Measurements from ENCODE around the gene MICA. TPM values are rescaled to one million over a fixed set of nuclear protein-coding genes. Genes with fewer than 3 reads are reported as not detected.

Gene MICA
- total RNA-seq, 2 experiments from 2014 or later, result 10.6 to 14.0 TPM

DNA sequence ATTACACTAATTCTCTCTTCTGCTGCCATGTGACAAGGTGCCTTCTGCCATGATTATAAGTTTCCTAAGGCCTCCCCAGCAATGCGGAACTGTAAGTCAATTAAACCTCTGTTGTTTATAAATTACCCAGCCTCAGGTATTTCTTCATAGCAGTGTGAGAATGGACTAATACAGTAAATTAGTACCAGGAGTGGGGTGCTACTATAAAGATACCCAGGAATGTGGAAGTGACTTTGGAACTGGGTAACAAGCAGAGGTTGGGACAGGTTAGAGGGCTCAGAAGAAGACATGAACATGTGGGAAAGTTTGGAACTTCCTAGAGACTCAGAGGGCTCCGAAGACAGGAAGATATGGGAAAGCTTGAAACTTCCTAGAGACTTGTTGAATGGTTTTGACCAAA, 34.8 kb downstream of the MICA start:
- intact Hi-C loops (cut with DNase I, micrococcal nuclease), result no loop called here

DNA sequence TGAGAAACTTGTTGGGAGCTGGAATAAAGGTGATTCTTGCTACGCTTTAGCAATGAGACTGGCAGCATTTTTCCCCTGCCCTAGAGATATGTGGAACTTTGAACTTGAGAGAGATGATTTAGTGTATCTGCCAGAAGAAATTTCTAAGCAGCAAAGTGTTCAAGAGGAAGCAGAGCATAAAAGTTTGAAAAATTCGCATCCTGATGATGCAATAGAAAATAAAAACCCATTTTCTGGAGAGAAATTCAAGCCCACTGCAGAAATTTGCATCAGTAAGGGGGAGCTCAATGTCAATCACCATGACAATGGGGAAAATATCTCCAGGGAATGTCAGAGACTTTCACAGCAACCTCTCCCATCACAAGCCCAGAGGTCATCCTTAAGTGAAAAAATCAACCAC, 35.3 kb downstream of the MICA start:
- peaks cover 52% of the 10 kb centered on the region for H3K27me3 Mint-ChIP-seq

More for the DNA sequence above, 34.8 kb downstream of the MICA start:
- H3K9me3 ChIP-seq (ENCODE audit: control insufficient read depth in 1 of 2, insufficient read depth in 1 of 2, low read length in 2 of 2), result peaks cover 0 to 13% of the 10 kb centered on the region in 2 experiments
- no peak overlapping the region for H3K4me3 Mint-ChIP-seq
- CTCF ChIA-PET, result no interaction called here
- TF ChIP-seq, protein P1, sequence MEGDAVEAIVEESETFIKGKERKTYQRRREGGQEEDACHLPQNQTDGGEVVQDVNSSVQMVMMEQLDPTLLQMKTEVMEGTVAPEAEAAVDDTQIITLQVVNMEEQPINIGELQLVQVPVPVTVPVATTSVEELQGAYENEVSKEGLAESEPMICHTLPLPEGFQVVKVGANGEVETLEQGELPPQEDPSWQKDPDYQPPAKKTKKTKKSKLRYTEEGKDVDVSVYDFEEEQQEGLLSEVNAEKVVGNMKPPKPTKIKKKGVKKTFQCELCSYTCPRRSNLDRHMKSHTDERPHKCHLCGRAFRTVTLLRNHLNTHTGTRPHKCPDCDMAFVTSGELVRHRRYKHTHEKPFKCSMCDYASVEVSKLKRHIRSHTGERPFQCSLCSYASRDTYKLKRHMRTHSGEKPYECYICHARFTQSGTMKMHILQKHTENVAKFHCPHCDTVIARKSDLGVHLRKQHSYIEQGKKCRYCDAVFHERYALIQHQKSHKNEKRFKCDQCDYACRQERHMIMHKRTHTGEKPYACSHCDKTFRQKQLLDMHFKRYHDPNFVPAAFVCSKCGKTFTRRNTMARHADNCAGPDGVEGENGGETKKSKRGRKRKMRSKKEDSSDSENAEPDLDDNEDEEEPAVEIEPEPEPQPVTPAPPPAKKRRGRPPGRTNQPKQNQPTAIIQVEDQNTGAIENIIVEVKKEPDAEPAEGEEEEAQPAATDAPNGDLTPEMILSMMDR (IDR thresholded peaks at IDR 0.05), result no peak
- H3K27ac Mint-ChIP-seq, result no peak overlapping the region
- H3K27ac ChIP-seq (ENCODE audit: low read depth in 1 of 2, low read length in 2 of 2), result no peak overlapping the region
- peaks cover 0 to 7% of the 10 kb centered on the region in 2 experiments for H3K27me3 ChIP-seq (ENCODE audit: control insufficient read depth in 1 of 2, insufficient read depth in 2 of 2, low read length in 2 of 2)
- H3K4me3 ChIP-seq (ENCODE audit: low read length), result no peak overlapping the region
- H3K27me3 Mint-ChIP-seq, result peaks cover 52% of the 10 kb centered on the region
- H3K36me3 Mint-ChIP-seq (ENCODE audit: low read depth), result no peaks in the 10 kb centered on the region
- no peaks in the 10 kb centered on the region for H3K36me3 ChIP-seq (ENCODE audit: insufficient read depth, low read length)
- ATAC-seq (ENCODE audit: poor library complexity) (no peak), DNase-seq (no peak)
- H3K9me3 Mint-ChIP-seq, result no peaks in the 10 kb centered on the region
- peaks cover 8% of the 10 kb centered on the region for H3K4me1 ChIP-seq (ENCODE audit: insufficient read depth, low read length)
- no peaks in the 10 kb centered on the region for H3K4me1 Mint-ChIP-seq (ENCODE audit: low read depth)
- POLR2A ChIA-PET, result no interaction called here

DNA sequence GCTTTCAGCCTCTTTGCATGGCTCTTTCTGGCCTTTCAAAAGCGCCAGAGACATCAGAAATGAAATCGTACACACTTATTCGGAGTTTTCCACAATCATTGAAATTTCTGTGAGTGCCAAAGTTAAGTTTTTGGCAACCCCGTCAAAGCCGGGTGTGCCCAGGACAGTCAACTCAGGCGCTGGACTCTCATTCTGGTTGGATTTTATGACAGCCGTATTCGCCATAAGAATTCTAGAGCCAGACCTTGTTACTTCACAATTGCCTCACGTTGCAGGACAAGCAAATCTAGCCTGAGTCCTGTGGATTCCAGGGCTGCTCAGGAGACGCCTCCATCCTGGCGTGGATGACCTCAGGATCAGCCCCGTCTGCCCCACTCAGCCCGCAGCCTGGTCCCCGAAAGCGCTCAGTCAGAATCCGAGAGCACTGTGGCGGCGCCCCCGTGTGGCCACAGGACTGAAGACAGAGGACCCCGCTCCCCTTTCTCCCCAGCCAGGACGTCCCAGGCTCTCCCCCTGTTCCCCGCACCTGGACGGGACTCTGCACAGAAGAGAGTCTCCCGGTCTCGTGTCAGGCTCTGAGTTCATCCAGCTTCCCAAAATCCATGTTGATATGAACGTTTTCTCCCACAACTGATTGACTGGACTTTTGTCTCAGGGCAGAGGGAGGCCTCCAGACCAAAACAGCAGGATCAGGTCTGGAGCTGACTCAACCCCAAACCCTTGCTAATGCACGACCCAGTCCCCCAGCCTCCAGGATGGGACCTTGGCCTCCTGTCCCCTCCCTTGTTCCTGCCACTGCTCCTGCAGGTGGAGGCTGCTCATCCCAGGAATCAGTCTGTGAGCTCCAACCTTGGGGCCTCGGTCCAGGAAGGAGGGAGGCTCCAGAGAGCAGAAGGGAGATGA, 38.2 kb downstream of the MICA start:
- peaks cover 8% of the 10 kb centered on the region for H3K4me1 ChIP-seq (ENCODE audit: insufficient read depth, low read length)
- ChIA-PET CTCF (interaction anchor here (0.6 to 2.7 kb wide), 11 partner anchors 10 to 1858 kb away, joined by 3 to 27 read pairs (median 5); no protein-coding TSS in a partner anchor), POLR2A (interaction anchor here (1.6 to 2.0 kb wide), 2 partner anchors 40 to 43 kb away, joined by 5 to 17 read pairs; no protein-coding TSS in a partner anchor)
- Mint-ChIP-seq H3K27me3 (peaks cover 65% of the 10 kb centered on the region), H3K9me3 (no peaks in the 10 kb centered on the region), H3K27ac (no peak overlapping the region), H3K4me1 (ENCODE audit: low read depth) (no peaks in the 10 kb centered on the region), H3K36me3 (ENCODE audit: low read depth) (no peaks in the 10 kb centered on the region), H3K4me3 (no peak overlapping the region)
- no peak overlapping the region for H3K27ac ChIP-seq (ENCODE audit: low read depth in 1 of 2, low read length in 2 of 2)
- TF ChIP-seq, protein P1 (IDR thresholded peaks at IDR 0.05), result peak; percentile 83
- intact Hi-C loops (cut with DNase I, micrococcal nuclease), result loop anchor here (1.0 kb wide), 3 partner anchors 22 to 44 kb away; no protein-coding TSS in a partner anchor
- peaks cover 0 to 13% of the 10 kb centered on the region in 2 experiments for H3K9me3 ChIP-seq (ENCODE audit: control insufficient read depth in 1 of 2, insufficient read depth in 1 of 2, low read length in 2 of 2)
- peak in 11 of 14 experiments; percentile 7 to 94 (median 84) for DNase-seq
- ATAC-seq (ENCODE audit: poor library complexity), result peak; percentile 95
- H3K4me3 ChIP-seq (ENCODE audit: low read length), result no peak overlapping the region
- H3K36me3 ChIP-seq (ENCODE audit: insufficient read depth, low read length), result no peaks in the 10 kb centered on the region
- peaks cover 0 to 7% of the 10 kb centered on the region in 2 experiments for H3K27me3 ChIP-seq (ENCODE audit: control insufficient read depth in 1 of 2, insufficient read depth in 2 of 2, low read length in 2 of 2)

More for the DNA sequence above, 35.3 kb downstream of the MICA start:
- peaks cover 8% of the 10 kb centered on the region for H3K4me1 ChIP-seq (ENCODE audit: insufficient read depth, low read length)
- no peak overlapping the region for H3K4me3 ChIP-seq (ENCODE audit: low read length)
- TF ChIP-seq, protein P1 (IDR thresholded peaks at IDR 0.05), result no peak
- ChIA-PET CTCF (no interaction called here), POLR2A (no interaction called here)
- peaks cover 0 to 13% of the 10 kb centered on the region in 2 experiments for H3K9me3 ChIP-seq (ENCODE audit: control insufficient read depth in 1 of 2, insufficient read depth in 1 of 2, low read length in 2 of 2)
- H3K27me3 ChIP-seq (ENCODE audit: control insufficient read depth in 1 of 2, insufficient read depth in 2 of 2, low read length in 2 of 2), result peaks cover 0 to 7% of the 10 kb centered on the region in 2 experiments
- H3K9me3 Mint-ChIP-seq, result no peaks in the 10 kb centered on the region
- no peaks in the 10 kb centered on the region for H3K4me1 Mint-ChIP-seq (ENCODE audit: low read depth)
- no peak overlapping the region for H3K4me3 Mint-ChIP-seq
- no peak overlapping the region for H3K27ac ChIP-seq (ENCODE audit: low read depth in 1 of 2, low read length in 2 of 2)
- DNase-seq (no peak), ATAC-seq (ENCODE audit: poor library complexity) (no peak)
- H3K36me3 ChIP-seq (ENCODE audit: insufficient read depth, low read length), result no peaks in the 10 kb centered on the region
- no peaks in the 10 kb centered on the region for H3K36me3 Mint-ChIP-seq (ENCODE audit: low read depth)
- intact Hi-C loops (cut with DNase I, micrococcal nuclease), result no loop called here
- no peak overlapping the region for H3K27ac Mint-ChIP-seq

Measured in CD4-positive, alpha-beta T cell (primary cell).